HepG2 (cell line): Measurements from ENCODE around the gene VEGFA. TPM values are rescaled to one million over a fixed set of nuclear protein-coding genes. Genes with fewer than 3 reads are reported as not detected.
A peak's percentile ranks its signal among the peaks of the same experiment; 100 is the strongest.

ENCODE experiments used
- ATF4 ChIP-seq, 2 experiments: fragments of 450-650 bp in 1 of 2; sonication (generic) in 1 of 2; formaldehyde crosslinking; IDR thresholded peaks; 2 replicates each; pipeline versions ENCODE4 v1.5.0 to v1.8.0; 2020 to 2022; ENCODE audit warnings: mild to moderate bottlenecking in 1 of 2, missing genetic modification reagents in 1 of 2
- CHD2 ChIP-seq: IDR thresholded peaks from 2 replicates; pipeline ENCODE4 v1.6.1; 2011; ENCODE audit warnings: low read depth, low read length, improper control_type of control experiment
- E2F5 ChIP-seq: sonication (generic); formaldehyde crosslinking; conservative IDR thresholded peaks from 2 replicates; pipeline ENCODE4 v1.4.0; 2020; ENCODE audit warnings: missing genetic modification reagents
- HMG20A ChIP-seq: IDR thresholded peaks from 2 replicates; pipeline ENCODE4 v1.6.1; 2016; ENCODE audit warnings: borderline replicate concordance
- JUN ChIP-seq: sonication (generic); formaldehyde crosslinking; IDR thresholded peaks from 2 replicates; pipeline ENCODE4 v1.4.0; 2020; ENCODE audit warnings: mild to moderate bottlenecking, missing genetic modification reagents
- KLF13 ChIP-seq: sonication (generic); formaldehyde crosslinking; IDR thresholded peaks from 2 replicates; pipeline ENCODE4 v1.4.0; 2020; ENCODE audit warnings: mild to moderate bottlenecking, missing genetic modification reagents
- MAFG ChIP-seq: sonication (generic); formaldehyde crosslinking; IDR thresholded peaks from 2 replicates; pipeline ENCODE4 v1.5.1; 2020; ENCODE audit warnings: mild to moderate bottlenecking, missing genetic modification reagents
- NR2F2 ChIP-seq: IDR thresholded peaks from 2 replicates; pipeline ENCODE4 v1.6.1; 2012; ENCODE audit warnings: low read depth, inconsistent platforms, borderline replicate concordance
- POLR2AphosphoS5 ChIP-seq: IDR thresholded peaks from 2 replicates; pipeline ENCODE4 v1.6.1; 2012; ENCODE audit warnings: low read depth, low read length
- RXRA ChIP-seq: sonication (generic); formaldehyde crosslinking; IDR thresholded peaks from 2 replicates; pipeline ENCODE4 v1.5.1; 2020; ENCODE audit warnings: missing genetic modification reagents
- SP1 ChIP-seq, 2 experiments: fragments of 450-650 bp in 1 of 2; sonication (generic) in 1 of 2; formaldehyde crosslinking in 1 of 2; IDR thresholded peaks; 2 replicates each; pipeline versions ENCODE4 v1.4.0 to v1.6.1; 2016 to 2020; ENCODE audit warnings: missing genetic modification reagents in 1 of 2
- SP2 ChIP-seq: sonication (generic); formaldehyde crosslinking; IDR thresholded peaks from 2 replicates; pipeline ENCODE4 v1.5.1; 2020; ENCODE audit warnings: mild to moderate bottlenecking, missing genetic modification reagents
- YEATS4 ChIP-seq: sonication (generic); formaldehyde crosslinking; IDR thresholded peaks from 2 replicates; pipeline ENCODE4 v1.4.0; 2020; ENCODE audit warnings: missing genetic modification reagents, borderline replicate concordance
- ZFP91 ChIP-seq: sonication (generic); formaldehyde crosslinking; IDR thresholded peaks from 2 replicates; pipeline ENCODE4 v1.9.0; 2022; ENCODE audit warnings: missing genetic modification reagents, mild to moderate bottlenecking, borderline replicate concordance
- ZMYM4 ChIP-seq: sonication (generic); formaldehyde crosslinking; IDR thresholded peaks from 2 replicates; pipeline ENCODE4 v1.8.1; 2023; ENCODE audit warnings: mild to moderate bottlenecking, missing genetic modification reagents
- ZNF280B ChIP-seq: sonication (generic); formaldehyde crosslinking; IDR thresholded peaks from 2 replicates; pipeline ENCODE4 v1.5.0; 2020; ENCODE audit warnings: missing genetic modification reagents, mild to moderate bottlenecking, borderline replicate concordance
- ZNF574 ChIP-seq: sonication (generic); formaldehyde crosslinking; IDR thresholded peaks from 2 replicates; pipeline ENCODE4 v1.4.0; 2020; ENCODE audit warnings: missing genetic modification reagents
- ZNF619 ChIP-seq: sonication (generic); formaldehyde crosslinking; IDR thresholded peaks from 2 replicates; pipeline ENCODE4 v1.4.0; 2020; ENCODE audit warnings: mild to moderate bottlenecking, missing genetic modification reagents
- ZNF746 ChIP-seq: sonication (generic); formaldehyde crosslinking; IDR thresholded peaks from 2 replicates; pipeline ENCODE4 v1.8.0; 2022; ENCODE audit warnings: mild to moderate bottlenecking, missing genetic modification reagents
- ZNF878 ChIP-seq: sonication (generic); formaldehyde crosslinking; IDR thresholded peaks from 2 replicates; pipeline ENCODE4 v1.8.1; 2023; ENCODE audit warnings: mild to moderate bottlenecking, missing genetic modification reagents, moderate library complexity
- ZSCAN9 ChIP-seq: IDR thresholded peaks from 2 replicates; pipeline ENCODE4 v1.6.1; 2016; ENCODE audit warnings: borderline replicate concordance
- polyA plus RNA-seq, 8 experiments: library from polyadenylated mRNA; depleted of rRNA in 3 of 8; stranded (reverse) in 7 of 8; unstranded in 1 of 8; fragments of >200 nt; fragmentation: Illumina TruSeq in 4 of 8; extraction: Trizol in 4 of 8; gene quantifications; 2 replicates each; pipeline versions ENCODE4 v1.2.1 to v1.2.3, GENCODE V29; 2011 to 2016; ENCODE audit warnings: low read depth in 4 of 8, missing spikeins in 1 of 8, mixed read lengths in 1 of 8; ENCODE audit not compliant: insufficient read depth in 1 of 8
- total RNA-seq, 5 experiments: library from RNA; depleted of rRNA; stranded (reverse); fragments of >200 nt; fragmentation: Illumina TruSeq; extraction: Trizol; gene quantifications; 2 replicates each; pipeline ENCODE4 v1.2.3, GENCODE V29; 2016; ENCODE audit warnings: low read depth in 1 of 5

The VEGFA gene
- total and polyA plus RNA-seq, 2 of the 13 experiments (the other 11 are each of a cell fraction or from before 2014, with no cell fraction given): 68.1 to 629 TPM

- no peak for TF ChIP-seq ATF4 (CRISPR knock-in tag; IDR thresholded peaks at IDR 0.05)
- TF ChIP-seq ZMYM4 (CRISPR knock-in tag): no peak
- peak; percentile 16; the same call in 1 of the 2 replicates for TF ChIP-seq ZFP91
- no peak for TF ChIP-seq ZNF878 (CRISPR knock-in tag)
- TF ChIP-seq RXRA (CRISPR knock-in tag): peak; percentile 51
- 0 out of 2 replicates have a peak, but pooled peaks have one; percentile 25 for TF ChIP-seq ZNF574 (CRISPR knock-in tag)
- no peak for TF ChIP-seq KLF13 (CRISPR knock-in tag)
- no peak for TF ChIP-seq SP2 (CRISPR knock-in tag)
- no peak for TF ChIP-seq SP1 (IDR thresholded peaks at IDR 0.05)
- no peak for TF ChIP-seq SP1 (CRISPR knock-in tag; IDR thresholded peaks at IDR 0.05)
- no peak for TF ChIP-seq MAFG
- TF ChIP-seq YEATS4 (CRISPR knock-in tag): no peak
- TF ChIP-seq E2F5 (CRISPR knock-in tag): no peak
- TF ChIP-seq ZNF280B (CRISPR knock-in tag): 0 out of 2 replicates have a peak, but pooled peaks have one; percentile 22
- TF ChIP-seq ZSCAN9: no peak
- TF ChIP-seq ZNF746: peak; percentile 48
- TF ChIP-seq POLR2AphosphoS5: no peak; the same call in 1 of the 2 replicates
- TF ChIP-seq ZNF619 (CRISPR knock-in tag): no peak
- no peak for TF ChIP-seq NR2F2
- 0 out of 2 replicates have a peak, but pooled peaks have one; percentile 16 for TF ChIP-seq CHD2
- no peak for TF ChIP-seq JUN (CRISPR knock-in tag)
- TF ChIP-seq HMG20A (CRISPR knock-in tag): no peak
Measured at GRCh38 chr6:43773050-43773979, 3.3 kb downstream of the VEGFA start (continued).
